Natural killer cell (primary cell): ENCODE measurements around the gene RTF2. TPM values are rescaled to one million over a fixed set of nuclear protein-coding genes. Genes with fewer than 3 reads are reported as not detected.
A peak's percentile ranks its signal among the peaks of the same experiment; 100 is the strongest.

Source experiments
- ATAC-seq, 3 donors: fragments of 150-1000 bp in 2 of 3; fragments of 200-7000 bp in 1 of 3; cut with Tn5 transposase; 1 replicate in 1 of 3; 2 replicates in 2 of 3; pipeline ENCODE4 v1.10.0; 2021; ENCODE audit warnings: mild to moderate bottlenecking in 2 of 3, moderate library complexity in 2 of 3
- DNase-seq, 2 donors: peaks; one replicate each; pipeline versions ENCODE4 v3.0.0 to v3.0.0-alpha.2; 2013 to 2021; ENCODE audit warnings: mixed read lengths in 1 of 2
- H3K27ac ChIP-seq: one replicate; pipeline ENCODE4 v1.5.1; 2013; ENCODE audit warnings: mild to moderate bottlenecking, low read length
- H3K27me3 ChIP-seq: one replicate; pipeline ENCODE4 v1.6.1; 2013; ENCODE audit warnings: low read length; ENCODE audit not compliant: control insufficient read depth, insufficient read depth
- H3K36me3 ChIP-seq: one replicate; pipeline ENCODE4 v1.6.1; 2013; ENCODE audit warnings: low read length; ENCODE audit not compliant: control insufficient read depth, insufficient read depth
- H3K4me1 ChIP-seq: one replicate; pipeline ENCODE4 v1.6.1; 2013; ENCODE audit warnings: low read length; ENCODE audit not compliant: control insufficient read depth, insufficient read depth
- H3K4me3 ChIP-seq: one replicate; pipeline ENCODE4 v1.5.1; 2013; ENCODE audit warnings: low read length
- H3K9me3 ChIP-seq: one replicate; pipeline ENCODE4 v1.6.1; 2013; ENCODE audit warnings: low read length; ENCODE audit not compliant: control insufficient read depth, insufficient read depth
- H3K27ac Mint-ChIP-seq, 2 donors: one replicate each; pipeline ENCODE4 v1.8.0; 2022; ENCODE audit warnings: mild to moderate bottlenecking in 2 of 2, mixed read lengths in 2 of 2, moderate library complexity in 1 of 2
- H3K27me3 Mint-ChIP-seq, 2 donors: one replicate each; pipeline ENCODE4 v1.8.0; 2022; ENCODE audit warnings: low read depth in 2 of 2, mixed read lengths in 2 of 2
- H3K36me3 Mint-ChIP-seq: one replicate; pipeline ENCODE4 v1.8.0; 2022; ENCODE audit warnings: mixed read lengths
- H3K4me1 Mint-ChIP-seq, 2 donors: one replicate each; pipeline ENCODE4 v1.8.0; 2022; ENCODE audit warnings: mixed read lengths in 2 of 2
- H3K4me3 Mint-ChIP-seq: one replicate; pipeline ENCODE4 v1.8.0; 2022; ENCODE audit warnings: mild to moderate bottlenecking, moderate library complexity, mixed read lengths
- H3K9me3 Mint-ChIP-seq, 2 donors: one replicate each; pipeline ENCODE4 v1.8.0; 2022; ENCODE audit warnings: mixed read lengths in 2 of 2
- WGBS: methylation state at CpG from one replicate; pipeline ENCODE4 v1.1.7; 2013; ENCODE audit warnings: missing lambda C conversion rate; ENCODE audit not compliant: insufficient coverage; 5-methylcytosine and 5-hydroxymethylcytosine counted together
- intact Hi-C: fragments of 100-400 bp; cut with micrococcal nuclease; formaldehyde crosslinking; loops from one replicate; pipeline ENCODE4 v1.14.2; 2022
- total RNA-seq, 4 donors: library from RNA; stranded (reverse); fragments of 120-200 nt in 1 of 4; gene quantifications; one replicate each; pipeline versions ENCODE4 v1.2.3 to v1.2.4, GENCODE V29; 2013 to 2022
- TF ChIP-seq, protein P1 (sequence below): fragments of 200-600 bp; IDR thresholded peaks from one replicate; pipeline ENCODE4 v1.8.0; 2022; ENCODE audit warnings: antibody characterized with exemption

RTF2 gene
- total RNA-seq, 3 donors from 2014 or later (not counting 1 experiment from before 2014, with no cell fraction given), result 81.5 to 89.1 (median 83.4) TPM

DNA sequence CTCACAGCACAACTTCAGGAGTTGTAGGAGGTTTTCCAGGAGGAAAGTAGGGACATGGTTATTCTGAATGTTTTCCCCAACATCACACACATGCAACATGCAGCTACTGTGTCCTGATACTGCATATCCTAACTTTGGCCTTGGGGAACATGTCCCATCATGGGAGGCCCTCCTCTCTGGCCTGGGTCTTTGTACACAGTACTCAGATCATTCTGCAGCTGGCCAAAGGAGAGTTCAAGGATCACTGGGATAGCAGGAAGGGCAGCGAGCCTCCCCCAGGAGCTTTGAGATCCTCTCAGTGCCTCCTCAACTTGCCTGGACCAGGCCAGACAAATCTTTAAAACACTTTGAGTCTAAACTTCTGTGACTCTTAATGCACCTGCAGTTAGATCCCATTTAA lies 43.5 kb upstream of the RTF2 start:
- H3K27ac Mint-ChIP-seq, result no peak overlapping the region
- no peaks in the 10 kb centered on the region for H3K36me3 ChIP-seq
- ATAC-seq (no peak), DNase-seq (no peak)
- H3K4me3 Mint-ChIP-seq, result no peak overlapping the region
- no peaks in the 10 kb centered on the region for H3K27me3 ChIP-seq
- H3K27me3 Mint-ChIP-seq, result no peaks in the 10 kb centered on the region
- no peak overlapping the region for H3K27ac ChIP-seq
- H3K9me3 Mint-ChIP-seq, result no peaks in the 10 kb centered on the region
- intact Hi-C loops, result no loop called here
- H3K36me3 Mint-ChIP-seq, result no peaks in the 10 kb centered on the region
- peaks cover 43 to 54% of the 10 kb centered on the region in 2 donors for H3K4me1 Mint-ChIP-seq
- H3K9me3 ChIP-seq, result no peaks in the 10 kb centered on the region
- peaks cover 31% of the 10 kb centered on the region for H3K4me1 ChIP-seq
- H3K4me3 ChIP-seq, result no peak overlapping the region
- TF ChIP-seq, protein P1, sequence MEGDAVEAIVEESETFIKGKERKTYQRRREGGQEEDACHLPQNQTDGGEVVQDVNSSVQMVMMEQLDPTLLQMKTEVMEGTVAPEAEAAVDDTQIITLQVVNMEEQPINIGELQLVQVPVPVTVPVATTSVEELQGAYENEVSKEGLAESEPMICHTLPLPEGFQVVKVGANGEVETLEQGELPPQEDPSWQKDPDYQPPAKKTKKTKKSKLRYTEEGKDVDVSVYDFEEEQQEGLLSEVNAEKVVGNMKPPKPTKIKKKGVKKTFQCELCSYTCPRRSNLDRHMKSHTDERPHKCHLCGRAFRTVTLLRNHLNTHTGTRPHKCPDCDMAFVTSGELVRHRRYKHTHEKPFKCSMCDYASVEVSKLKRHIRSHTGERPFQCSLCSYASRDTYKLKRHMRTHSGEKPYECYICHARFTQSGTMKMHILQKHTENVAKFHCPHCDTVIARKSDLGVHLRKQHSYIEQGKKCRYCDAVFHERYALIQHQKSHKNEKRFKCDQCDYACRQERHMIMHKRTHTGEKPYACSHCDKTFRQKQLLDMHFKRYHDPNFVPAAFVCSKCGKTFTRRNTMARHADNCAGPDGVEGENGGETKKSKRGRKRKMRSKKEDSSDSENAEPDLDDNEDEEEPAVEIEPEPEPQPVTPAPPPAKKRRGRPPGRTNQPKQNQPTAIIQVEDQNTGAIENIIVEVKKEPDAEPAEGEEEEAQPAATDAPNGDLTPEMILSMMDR, result no peak
- WGBS, result 100% methylated on average over 1 of the region's 1 CpG

DNA sequence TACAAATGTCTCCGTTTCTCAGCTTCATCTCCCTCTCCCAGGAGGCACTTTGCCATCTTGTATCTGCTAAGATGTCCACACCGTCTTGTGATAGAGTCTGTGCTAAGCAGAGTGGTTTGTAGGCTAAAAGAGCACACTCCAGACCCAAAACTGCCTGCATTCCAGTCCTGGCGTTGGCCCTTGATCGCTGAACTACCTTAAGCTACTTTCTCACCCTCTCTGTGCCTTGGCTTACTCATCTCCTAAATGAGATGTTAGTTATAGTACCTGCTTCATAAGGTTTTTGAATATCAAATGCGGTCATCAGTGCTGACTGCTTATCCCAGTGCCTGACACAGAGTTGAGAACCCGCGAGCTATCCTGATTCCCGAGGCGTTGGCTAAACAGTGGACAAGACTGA lies 42.4 kb upstream of the RTF2 start:
- WGBS, result 97% methylated on average over 9 of the region's 9 CpGs
- DNase-seq, result no peak
- Histone ChIP-seq H3K27ac (no peak overlapping the region), H3K9me3 (no peaks in the 10 kb centered on the region), H3K4me3 (no peak overlapping the region), H3K36me3 (no peaks in the 10 kb centered on the region), H3K27me3 (no peaks in the 10 kb centered on the region), H3K4me1 (peaks cover 32% of the 10 kb centered on the region)
- TF ChIP-seq, protein P1, result no peak
- Mint-ChIP-seq H3K36me3 (no peaks in the 10 kb centered on the region), H3K4me1 (peaks cover 52 to 58% of the 10 kb centered on the region in 2 donors), H3K27ac (no peak overlapping the region), H3K9me3 (no peaks in the 10 kb centered on the region), H3K4me3 (no peak overlapping the region), H3K27me3 (no peaks in the 10 kb centered on the region)
- no peak for ATAC-seq
- intact Hi-C loops, result no loop called here

DNA sequence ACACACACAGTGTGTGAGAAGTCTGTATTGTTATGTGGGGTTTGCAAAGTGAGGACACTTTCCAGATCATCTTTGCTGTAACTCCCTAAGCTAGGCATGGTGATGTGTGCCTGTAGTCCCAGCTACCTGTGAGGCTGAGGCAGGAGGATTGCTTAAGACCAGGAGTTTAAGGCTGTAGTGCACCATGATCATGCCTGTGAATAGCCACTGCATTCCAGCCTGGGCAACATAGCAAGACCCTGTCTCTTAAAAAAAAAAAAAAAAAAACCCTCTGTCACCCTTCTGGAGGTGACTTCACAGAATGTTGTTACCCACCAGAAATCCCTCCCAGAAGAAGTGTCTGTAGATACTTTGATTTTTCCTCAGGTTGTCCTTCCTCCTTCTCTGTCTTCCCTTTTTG lies 41.5 kb upstream of the RTF2 start:
- Mint-ChIP-seq H3K4me1 (peaks cover 43 to 49% of the 10 kb centered on the region in 2 donors), H3K4me3 (no peak overlapping the region), H3K27me3 (no peaks in the 10 kb centered on the region), H3K9me3 (no peaks in the 10 kb centered on the region), H3K27ac (peak overlapping the region in 1 of 2 donors; percentile 85), H3K36me3 (no peaks in the 10 kb centered on the region)
- no peak for ATAC-seq
- Histone ChIP-seq H3K27ac (no peak overlapping the region), H3K36me3 (no peaks in the 10 kb centered on the region), H3K4me1 (peaks cover 26% of the 10 kb centered on the region), H3K27me3 (no peaks in the 10 kb centered on the region), H3K9me3 (no peaks in the 10 kb centered on the region), H3K4me3 (no peak overlapping the region)
- intact Hi-C loops, result no loop called here
- no peak for DNase-seq
- TF ChIP-seq, protein P1, result no peak

DNA sequence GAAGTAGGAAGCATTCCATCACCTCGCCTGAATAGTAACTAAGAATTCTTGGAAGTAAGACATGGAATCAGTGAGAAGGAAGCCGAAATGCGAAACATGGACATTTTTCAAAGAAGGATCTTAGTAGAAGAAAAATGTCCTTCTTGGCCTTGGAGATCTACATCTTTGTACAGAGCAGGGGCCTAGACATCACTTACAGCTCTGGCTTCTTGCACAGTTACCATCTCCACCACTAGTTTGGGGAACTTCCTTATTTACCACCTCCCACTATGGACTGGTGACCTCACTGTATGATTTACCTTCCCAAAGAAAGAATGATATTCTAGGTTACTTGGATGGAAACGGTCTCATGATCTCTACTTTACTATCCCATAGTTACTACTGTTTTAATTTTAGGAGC lies 40.6 kb upstream of the RTF2 start:
- 93% methylated on average over 3 of the region's 4 CpGs for WGBS
- H3K4me1 ChIP-seq, result peaks cover 24% of the 10 kb centered on the region

More for the DNA sequence above, 40.6 kb upstream of the RTF2 start:
- DNase-seq (no peak), ATAC-seq (no peak)
- no peaks in the 10 kb centered on the region for H3K27me3 ChIP-seq
- Mint-ChIP-seq H3K4me1 (peaks cover 39 to 47% of the 10 kb centered on the region in 2 donors), H3K9me3 (no peaks in the 10 kb centered on the region), H3K36me3 (no peaks in the 10 kb centered on the region), H3K4me3 (peak overlapping the region; percentile 33), H3K27ac (peak overlapping the region; percentile 50 to 85), H3K27me3 (no peaks in the 10 kb centered on the region)
- H3K36me3 ChIP-seq, result no peaks in the 10 kb centered on the region
- H3K27ac ChIP-seq, result no peak overlapping the region
- intact Hi-C loops, result no loop called here
- no peaks in the 10 kb centered on the region for H3K9me3 ChIP-seq
- TF ChIP-seq, protein P1, result no peak
- H3K4me3 ChIP-seq, result no peak overlapping the region
